Parathyroid adenoma (tissue), 2 donors: ENCODE results near the gene GH2.
"Not testable (repeated sequence)": the region's sequence is repeated elsewhere in the genome, so short reads cannot be mapped to it uniquely, and the experiment has no call there.

Source experiments
- H2AFZ ChIP-seq: fragments of 300-600 bp; sonication (generic); one replicate; pipeline ENCODE4 v1.7.0; 2017; ENCODE audit warnings: antibody characterized with exemption, mild to moderate bottlenecking
- H3K27ac ChIP-seq: fragments of 300-600 bp; sonication (generic); one replicate; pipeline ENCODE4 v1.7.0; 2017
- H3K27me3 ChIP-seq: fragments of 300-600 bp; sonication (generic); one replicate; pipeline ENCODE4 v1.7.0; 2017; ENCODE audit warnings: low read length; ENCODE audit not compliant: control insufficient read depth, insufficient read depth
- H3K36me3 ChIP-seq: fragments of 300-600 bp; sonication (generic); one replicate; pipeline ENCODE4 v1.7.0; 2017; ENCODE audit warnings: low read length; ENCODE audit not compliant: control insufficient read depth, insufficient read depth
- H3K4me1 ChIP-seq: fragments of 300-600 bp; sonication (generic); one replicate; pipeline ENCODE4 v1.7.0; 2017; ENCODE audit warnings: control low read depth
- H3K4me2 ChIP-seq: fragments of 300-600 bp; sonication (generic); one replicate; pipeline ENCODE4 v1.7.0; 2017; ENCODE audit warnings: low read length
- H3K4me3 ChIP-seq: fragments of 300-600 bp; sonication (generic); one replicate; pipeline ENCODE4 v1.7.0; 2017; ENCODE audit warnings: low read depth, low read length
- H3K79me2 ChIP-seq: fragments of 300-600 bp; sonication (generic); one replicate; pipeline ENCODE4 v1.7.0; 2017; ENCODE audit warnings: control low read depth
- H3K9ac ChIP-seq: fragments of 300-600 bp; sonication (generic); one replicate; pipeline ENCODE4 v1.7.0; 2017; ENCODE audit warnings: mild to moderate bottlenecking
- H3K9me3 ChIP-seq: fragments of 300-600 bp; sonication (generic); one replicate; pipeline ENCODE4 v1.7.0; 2017; ENCODE audit warnings: low read length; ENCODE audit not compliant: control insufficient read depth
- TF ChIP-seq, protein P1 (sequence below): fragments of 300-600 bp; sonication (generic); IDR thresholded peaks from one replicate; pipeline ENCODE4 v1.7.0; 2017; ENCODE audit warnings: antibody characterized with exemption, mild to moderate bottlenecking
- donor health status: primary hyperparathyroidism.

GH2 gene

DNA sequence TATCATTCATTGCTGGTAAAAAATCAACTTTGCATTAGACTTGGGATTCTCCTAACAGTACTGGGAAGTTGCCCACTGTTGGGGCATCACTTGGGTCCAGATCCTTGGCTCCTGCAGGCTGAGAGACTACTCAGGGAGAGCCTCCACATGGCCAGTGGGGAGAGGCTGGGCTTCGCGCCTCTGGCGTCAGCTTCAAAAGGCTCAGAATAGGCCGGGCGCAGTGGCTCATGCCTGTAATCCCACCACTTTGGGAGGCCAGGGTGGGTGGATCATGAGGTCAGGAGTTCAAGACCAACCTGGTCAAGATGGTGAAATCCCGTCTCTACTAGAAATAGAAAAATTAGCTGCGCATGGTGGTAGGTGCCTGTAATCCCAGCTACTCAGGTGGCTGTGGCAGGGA lies 32.7 kb upstream of the GH2 start:
- TF ChIP-seq, protein P1, sequence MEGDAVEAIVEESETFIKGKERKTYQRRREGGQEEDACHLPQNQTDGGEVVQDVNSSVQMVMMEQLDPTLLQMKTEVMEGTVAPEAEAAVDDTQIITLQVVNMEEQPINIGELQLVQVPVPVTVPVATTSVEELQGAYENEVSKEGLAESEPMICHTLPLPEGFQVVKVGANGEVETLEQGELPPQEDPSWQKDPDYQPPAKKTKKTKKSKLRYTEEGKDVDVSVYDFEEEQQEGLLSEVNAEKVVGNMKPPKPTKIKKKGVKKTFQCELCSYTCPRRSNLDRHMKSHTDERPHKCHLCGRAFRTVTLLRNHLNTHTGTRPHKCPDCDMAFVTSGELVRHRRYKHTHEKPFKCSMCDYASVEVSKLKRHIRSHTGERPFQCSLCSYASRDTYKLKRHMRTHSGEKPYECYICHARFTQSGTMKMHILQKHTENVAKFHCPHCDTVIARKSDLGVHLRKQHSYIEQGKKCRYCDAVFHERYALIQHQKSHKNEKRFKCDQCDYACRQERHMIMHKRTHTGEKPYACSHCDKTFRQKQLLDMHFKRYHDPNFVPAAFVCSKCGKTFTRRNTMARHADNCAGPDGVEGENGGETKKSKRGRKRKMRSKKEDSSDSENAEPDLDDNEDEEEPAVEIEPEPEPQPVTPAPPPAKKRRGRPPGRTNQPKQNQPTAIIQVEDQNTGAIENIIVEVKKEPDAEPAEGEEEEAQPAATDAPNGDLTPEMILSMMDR, result no peak
- H3K27me3 ChIP-seq, result no peaks in the 10 kb centered on the region
- H2AFZ ChIP-seq, result no peak overlapping the region
- no peak overlapping the region for H3K27ac ChIP-seq
- no peak overlapping the region for H3K4me3 ChIP-seq
- no peaks in the 10 kb centered on the region for H3K79me2 ChIP-seq
- H3K9me3 ChIP-seq, result no peaks in the 10 kb centered on the region
- peaks cover 3% of the 10 kb centered on the region for H3K4me1 ChIP-seq
- no peak overlapping the region for H3K4me2 ChIP-seq
- H3K36me3 ChIP-seq, result no peaks in the 10 kb centered on the region
- H3K9ac ChIP-seq, result no peak overlapping the region

DNA sequence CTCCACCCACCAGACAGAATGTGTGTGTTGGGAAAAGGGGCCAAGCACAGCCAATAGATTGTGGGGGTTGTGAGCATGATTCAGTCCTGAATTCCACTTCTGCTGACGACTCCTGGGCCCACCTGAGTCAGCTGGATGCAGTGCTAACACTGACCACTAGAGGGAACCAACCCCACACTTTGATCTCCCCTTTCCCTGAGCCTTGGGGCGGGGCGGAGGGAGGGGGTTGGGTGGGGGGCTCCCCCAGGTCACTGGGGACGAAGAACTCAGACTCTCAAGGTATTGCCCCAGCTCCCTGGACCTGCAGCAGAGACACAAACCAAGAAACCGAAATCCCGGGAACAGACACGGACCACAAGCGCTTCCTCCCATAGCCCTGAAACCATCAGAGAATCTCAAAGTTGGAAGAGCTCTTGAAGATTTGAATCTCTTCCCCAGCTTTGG lies 29.9 kb upstream of the GH2 start:
- TF ChIP-seq, protein P1, result peak; percentile 60
- Histone ChIP-seq H3K4me2 (no peak overlapping the region), H3K79me2 (no peaks in the 10 kb centered on the region), H3K36me3 (no peaks in the 10 kb centered on the region), H2AFZ (no peak overlapping the region), H3K27me3 (no peaks in the 10 kb centered on the region), H3K4me3 (no peak overlapping the region), H3K4me1 (peaks cover 3% of the 10 kb centered on the region), H3K9me3 (no peaks in the 10 kb centered on the region), H3K9ac (no peak overlapping the region), H3K27ac (no peak overlapping the region)

DNA sequence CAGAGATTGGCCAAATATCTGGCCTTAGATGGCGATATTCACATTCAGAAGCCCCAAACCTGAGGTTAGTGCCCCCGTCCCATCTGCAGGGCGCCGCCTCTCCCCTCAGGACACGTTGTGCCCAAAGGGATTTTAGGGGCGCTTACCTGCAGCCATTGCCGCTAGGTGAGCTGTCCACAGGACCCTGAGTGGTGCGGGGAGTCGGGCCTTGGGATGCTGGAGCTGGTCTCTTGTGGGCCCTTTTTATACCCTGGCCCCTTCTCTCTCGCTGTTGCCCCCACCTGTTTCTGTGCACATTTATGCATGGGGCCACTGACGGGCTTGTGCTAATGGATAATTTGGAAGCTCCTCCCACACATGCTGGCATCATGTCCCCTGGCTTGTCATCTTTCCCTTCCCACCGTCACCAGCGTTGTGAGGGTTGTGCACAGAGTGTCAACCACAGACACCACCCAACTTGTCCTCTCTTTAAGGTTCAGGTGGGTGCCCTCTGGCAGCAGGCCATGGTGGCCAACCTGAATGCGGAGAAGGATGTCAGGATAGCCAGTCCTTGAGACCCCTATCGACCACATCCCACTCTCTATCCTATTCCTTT lies 29.4 kb upstream of the GH2 start, which contains the start of gene CSHL1:
Gene CSHL1 (minus strand): TSS at position 218 of the 595 bp plus-strand sequence. CDS start 62 bp downstream, at position 156.
- TF ChIP-seq, protein P1, result no peak

DNA sequence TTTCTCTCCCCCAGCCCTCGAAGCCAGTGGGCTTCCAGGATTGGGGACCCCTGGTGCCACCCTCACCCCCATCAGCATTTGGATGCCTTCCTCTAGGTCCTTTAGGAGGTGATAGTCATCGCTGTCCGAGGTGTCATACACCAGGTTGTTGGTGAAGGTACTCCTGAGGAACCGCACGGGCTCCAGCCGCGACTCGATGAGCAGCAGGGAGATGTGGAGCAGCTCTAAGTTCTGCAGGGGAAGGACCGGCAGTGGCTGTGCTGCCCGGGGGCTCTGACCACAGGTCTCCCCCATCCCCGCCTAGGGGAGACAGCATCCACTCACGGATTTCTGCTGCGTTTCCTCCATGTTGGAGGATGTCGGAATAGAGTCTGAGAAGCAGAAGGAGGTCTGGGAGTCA lies 28.4 kb upstream of the GH2 start:
- TF ChIP-seq, protein P1, result no peak
- Histone ChIP-seq H3K27me3 (no peaks in the 10 kb centered on the region), H3K4me3 (no peak overlapping the region), H3K36me3 (no peaks in the 10 kb centered on the region), H3K4me2 (no peak overlapping the region), H3K4me1 (peaks cover 3% of the 10 kb centered on the region), H3K79me2 (no peaks in the 10 kb centered on the region), H3K9ac (no peak overlapping the region), H3K27ac (no peak overlapping the region), H2AFZ (no peak overlapping the region), H3K9me3 (no peaks in the 10 kb centered on the region)

More for the DNA sequence above, 29.4 kb upstream of the GH2 start, which contains the start of gene CSHL1:
- Histone ChIP-seq H3K4me2 (no peak within 1 kb of the TSS), H3K9me3 (no peaks in the 10 kb centered on the region), H3K27ac (no peak within 1 kb of the TSS), H3K9ac (no peak within 1 kb of the TSS), H2AFZ (no peak within 1 kb of the TSS), H3K4me3 (no peak within 1 kb of the TSS), H3K4me1 (peaks cover 3% of the 10 kb centered on the region), H3K79me2 (no peaks in the 10 kb centered on the region), H3K36me3 (no peaks in the 10 kb centered on the region), H3K27me3 (no peaks in the 10 kb centered on the region)

DNA sequence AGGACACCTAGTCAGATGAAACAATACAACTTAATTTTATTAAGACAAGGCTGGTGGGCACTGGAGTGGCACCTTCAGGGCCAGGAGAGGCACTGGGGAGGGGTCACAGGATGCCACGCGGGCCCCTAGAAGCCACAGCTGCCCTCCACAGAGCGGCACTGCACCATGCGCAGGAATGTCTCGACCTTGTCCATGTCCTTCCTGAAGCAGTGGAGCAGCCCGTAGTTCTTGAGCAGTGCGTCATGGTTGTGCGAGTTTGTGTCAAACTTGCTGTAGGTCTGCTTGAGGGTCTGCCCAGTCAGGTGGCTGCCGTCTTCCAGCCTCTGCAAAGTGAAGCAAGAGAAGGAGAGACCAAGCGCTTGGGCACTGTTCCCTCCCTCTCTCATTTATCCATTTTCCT lies 27.8 kb upstream of the GH2 start:
- H3K4me1 ChIP-seq, H3K27ac ChIP-seq, H3K9ac ChIP-seq, H3K79me2 ChIP-seq, H3K4me3 ChIP-seq, H3K27me3 ChIP-seq, H3K36me3 ChIP-seq, H3K9me3 ChIP-seq, H3K4me2 ChIP-seq: not testable (repeated sequence)
- H2AFZ ChIP-seq, result peak overlapping the region; percentile 38

DNA sequence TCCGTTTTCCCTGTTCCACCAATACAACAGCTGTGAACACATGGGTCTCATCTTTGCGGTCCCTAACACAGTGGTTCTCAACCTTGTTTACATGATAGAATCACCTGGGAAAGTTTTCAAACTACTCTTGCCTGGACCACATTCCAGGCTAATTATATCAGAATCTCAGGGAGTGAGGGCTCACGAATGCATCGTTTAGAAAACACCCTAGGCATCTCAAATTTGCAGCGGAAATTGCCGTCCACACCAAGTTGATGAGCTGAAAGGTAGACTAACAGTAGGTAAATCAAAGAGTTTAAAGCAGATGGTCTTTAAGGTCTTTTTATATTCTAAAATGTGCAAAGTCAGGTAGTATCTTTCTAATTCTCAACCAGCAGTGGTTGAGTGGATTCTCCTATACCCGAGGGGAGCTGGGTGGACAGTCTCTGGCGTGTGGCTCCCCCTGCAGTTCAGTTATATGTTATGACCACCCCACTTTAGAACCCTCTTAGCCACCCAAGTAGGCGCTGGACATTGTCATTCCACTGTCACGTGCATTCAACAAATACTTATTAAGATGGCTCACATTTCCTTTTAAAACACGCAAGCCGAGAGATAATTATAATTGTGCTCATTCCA lies 25.5 kb upstream of the GH2 start:
- not testable (repeated sequence) for H3K9ac ChIP-seq, H2AFZ ChIP-seq, H3K27ac ChIP-seq, H3K36me3 ChIP-seq, H3K27me3 ChIP-seq, H3K4me3 ChIP-seq, H3K4me1 ChIP-seq, H3K9me3 ChIP-seq, H3K4me2 ChIP-seq, H3K79me2 ChIP-seq

DNA sequence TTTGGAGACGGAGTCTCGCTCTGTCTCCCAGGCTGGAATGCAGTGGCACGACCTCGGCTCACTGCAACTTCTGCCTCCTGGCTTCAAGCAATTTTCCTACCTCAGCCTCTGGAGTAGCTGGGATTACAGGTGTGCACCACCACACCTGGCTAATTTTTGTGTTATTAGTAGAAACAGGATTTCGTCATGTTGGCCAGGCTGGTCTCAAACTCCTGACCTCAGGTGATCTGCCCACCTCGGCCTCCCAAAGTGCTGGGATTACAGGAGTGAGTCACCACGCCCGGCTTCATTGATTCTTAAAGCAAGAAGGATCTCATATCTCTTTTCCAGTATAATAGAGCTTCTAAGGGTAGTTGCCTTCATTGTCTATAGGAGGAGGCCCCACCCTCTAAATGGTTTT lies 23.1 kb upstream of the GH2 start:
- not testable (repeated sequence) for H3K36me3 ChIP-seq

More for the DNA sequence above, 23.1 kb upstream of the GH2 start:
- H3K9ac ChIP-seq, H3K4me2 ChIP-seq, H3K79me2 ChIP-seq, H3K4me1 ChIP-seq, H3K9me3 ChIP-seq, H3K27ac ChIP-seq, H3K27me3 ChIP-seq, H2AFZ ChIP-seq, H3K4me3 ChIP-seq: not testable (repeated sequence)
